Mesenchymal stem cell (in vitro differentiated cells and primary cell): Measurements from ENCODE around the gene NYAP2.

Experiments
- DNase-seq: peaks from one replicate; pipeline ENCODE4 v3.0.0-alpha.2; 2013
- H2AFZ ChIP-seq: one replicate; pipeline ENCODE4 v1.6.1; 2013; ENCODE audit warnings: low read depth, mild to moderate bottlenecking, control low read depth, inconsistent platforms, low read length, moderate library complexity
- H2AK5ac ChIP-seq: 2 replicates; pipeline ENCODE4 v1.6.1; 2013; ENCODE audit warnings: low read length, moderate library complexity, mild to moderate bottlenecking, inconsistent platforms; ENCODE audit not compliant: severe bottlenecking
- H2BK120ac ChIP-seq: one replicate; pipeline ENCODE4 v1.6.1; 2013; ENCODE audit warnings: low read depth, mild to moderate bottlenecking, inconsistent platforms, low read length, moderate library complexity
- H2BK12ac ChIP-seq, 2 experiments: one replicate each; pipeline ENCODE4 v1.6.1; 2013; ENCODE audit warnings: inconsistent platforms in 2 of 2, low read length in 2 of 2, mild to moderate bottlenecking in 2 of 2, moderate library complexity in 2 of 2, control low read depth in 1 of 2
- H2BK15ac ChIP-seq: one replicate; pipeline ENCODE4 v1.6.1; 2013; ENCODE audit warnings: mild to moderate bottlenecking, low read depth, inconsistent platforms; ENCODE audit not compliant: poor library complexity, severe bottlenecking
- H2BK5ac ChIP-seq: 2 replicates; pipeline ENCODE4 v1.6.1; 2013; ENCODE audit warnings: low read depth, mild to moderate bottlenecking, low read length, control low read depth, inconsistent platforms; ENCODE audit not compliant: poor library complexity, severe bottlenecking
- H3K14ac ChIP-seq, 2 experiments: one replicate each; pipeline ENCODE4 v1.6.1; 2013; ENCODE audit warnings: inconsistent platforms in 2 of 2, low read length in 2 of 2, control low read depth in 1 of 2, mild to moderate bottlenecking in 1 of 2, moderate library complexity in 1 of 2
- H3K18ac ChIP-seq, 2 experiments: one replicate each; pipeline ENCODE4 v1.6.1; 2013; ENCODE audit warnings: inconsistent platforms in 2 of 2, low read length in 2 of 2, control low read depth in 1 of 2, low read depth in 1 of 2, mild to moderate bottlenecking in 1 of 2
- H3K23ac ChIP-seq, 2 experiments: one replicate each; pipeline ENCODE4 v1.6.1; 2013; ENCODE audit warnings: inconsistent platforms in 2 of 2, low read length in 2 of 2, mild to moderate bottlenecking in 2 of 2, moderate library complexity in 2 of 2, control low read depth in 1 of 2
- H3K27ac ChIP-seq: 2 replicates; pipeline ENCODE4 v1.5.1; 2013; ENCODE audit warnings: mild to moderate bottlenecking, moderate library complexity, low read length, control low read depth, inconsistent platforms; ENCODE audit not compliant: poor library complexity, severe bottlenecking
- H3K27me3 ChIP-seq, 2 experiments: 2 replicates each; pipeline versions ENCODE4 v1.6.1 to v1.7.0; 2013; ENCODE audit warnings: low read length in 2 of 2, mild to moderate bottlenecking in 2 of 2, moderate library complexity in 2 of 2, control low read depth in 1 of 2, inconsistent platforms in 1 of 2; ENCODE audit not compliant: control insufficient read depth in 1 of 2, insufficient read depth in 1 of 2
- H3K36me3 ChIP-seq, 2 experiments: 2 replicates each; pipeline versions ENCODE4 v1.6.1 to v1.7.0; 2013; ENCODE audit warnings: low read length in 2 of 2, control low read depth in 1 of 2, inconsistent platforms in 1 of 2, low read depth in 1 of 2, mild to moderate bottlenecking in 1 of 2; ENCODE audit not compliant: insufficient read depth in 2 of 2, control insufficient read depth in 1 of 2
- H3K4ac ChIP-seq, 2 experiments: one replicate each; pipeline ENCODE4 v1.6.1; 2013; ENCODE audit warnings: inconsistent platforms in 2 of 2, low read length in 2 of 2, mild to moderate bottlenecking in 2 of 2, moderate library complexity in 2 of 2, control low read depth in 1 of 2, low read depth in 1 of 2
- H3K4me1 ChIP-seq: 2 replicates; pipeline ENCODE4 v1.6.1; 2013; ENCODE audit warnings: low read depth, low read length, control low read depth; ENCODE audit not compliant: control insufficient read depth, insufficient read depth
- H3K4me2 ChIP-seq: 2 replicates; pipeline ENCODE4 v1.6.1; 2013; ENCODE audit warnings: low read length, mild to moderate bottlenecking, inconsistent platforms; ENCODE audit not compliant: poor library complexity, severe bottlenecking
- H3K4me3 ChIP-seq, 2 experiments: 2 replicates each; pipeline versions ENCODE4 v1.5.1 to v1.7.0; 2013; ENCODE audit warnings: low read length in 2 of 2, mild to moderate bottlenecking in 2 of 2, control low read depth in 1 of 2, low read depth in 1 of 2; ENCODE audit not compliant: insufficient read depth in 1 of 2
- H3K79me1 ChIP-seq: replicated peaks from 2 replicates; pipeline ENCODE4 v1.6.1; 2013; ENCODE audit warnings: mild to moderate bottlenecking, control low read depth, low read length, inconsistent platforms; ENCODE audit not compliant: poor library complexity, severe bottlenecking
- H3K9ac ChIP-seq: 2 replicates; pipeline ENCODE4 v1.7.0; 2013; ENCODE audit warnings: mild to moderate bottlenecking, low read length, moderate library complexity
- H3K9me3 ChIP-seq: 2 replicates; pipeline ENCODE4 v1.7.0; 2013; ENCODE audit warnings: mild to moderate bottlenecking, low read length; ENCODE audit not compliant: control insufficient read depth
- H4K8ac ChIP-seq: one replicate; pipeline ENCODE4 v1.6.1; 2013; ENCODE audit warnings: inconsistent platforms, mild to moderate bottlenecking, low read length, moderate library complexity
- H4K91ac ChIP-seq: one replicate; pipeline ENCODE4 v1.6.1; 2013; ENCODE audit warnings: mild to moderate bottlenecking, low read length, inconsistent platforms
- WGBS: methylation state at CpG from one replicate; pipeline ENCODE4 v1.1.7; 2013; ENCODE audit warnings: mixed read lengths; 5-methylcytosine and 5-hydroxymethylcytosine counted together

The NYAP2 gene

GRCh38 chr2:225464346-225465025, 65.0 kb downstream of the NYAP2 start:
- no peak overlapping the region for H2AK5ac ChIP-seq
- H3K4me2 ChIP-seq: no peak overlapping the region
- H3K27me3 ChIP-seq: no peaks in the 10 kb centered on the region
- no peak for DNase-seq
- peak overlapping the region in 1 of 2 experiments; percentile 67 for H3K4me3 ChIP-seq
- no peaks in the 10 kb centered on the region for H3K9me3 ChIP-seq
- H2BK15ac ChIP-seq: no peak overlapping the region
- no peak overlapping the region for H3K27ac ChIP-seq
- H4K8ac ChIP-seq: no peak overlapping the region
- H2AFZ ChIP-seq: no peak overlapping the region
- H3K14ac ChIP-seq: no peak overlapping the region
- no peak overlapping the region for H2BK5ac ChIP-seq
- WGBS: 92% methylated on average over 7 of the region's 10 CpGs
- peak overlapping the region; percentile 42 for H3K9ac ChIP-seq
- H3K4ac ChIP-seq: no peak overlapping the region
- H2BK12ac ChIP-seq: no peak overlapping the region
- no peaks in the 10 kb centered on the region for H3K36me3 ChIP-seq
- H3K18ac ChIP-seq: no peak overlapping the region
- H4K91ac ChIP-seq: no peak overlapping the region
- no peak overlapping the region for H3K23ac ChIP-seq
- no peak overlapping the region for H2BK120ac ChIP-seq
- peaks cover 5% of the 10 kb centered on the region for H3K4me1 ChIP-seq
- H3K79me1 ChIP-seq: no peaks in the 10 kb centered on the region

- H2AK5ac ChIP-seq: no peak overlapping the region
- no peak overlapping the region for H3K4me2 ChIP-seq
- no peaks in the 10 kb centered on the region for H3K36me3 ChIP-seq
- H2AFZ ChIP-seq: no peak overlapping the region
- H3K14ac ChIP-seq: no peak overlapping the region
- no peak overlapping the region for H4K8ac ChIP-seq
- 64% methylated on average over 4 of the region's 4 CpGs for WGBS
- H3K23ac ChIP-seq: no peak overlapping the region
- DNase-seq: no peak
- H3K79me1 ChIP-seq: no peaks in the 10 kb centered on the region
- no peaks in the 10 kb centered on the region for H3K9me3 ChIP-seq
- H3K27me3 ChIP-seq: no peaks in the 10 kb centered on the region
- no peak overlapping the region for H2BK5ac ChIP-seq
- no peak overlapping the region for H3K4ac ChIP-seq
- no peak overlapping the region for H3K27ac ChIP-seq
- H3K9ac ChIP-seq: no peak overlapping the region
- H3K18ac ChIP-seq: no peak overlapping the region
- peaks cover 6% of the 10 kb centered on the region for H3K4me1 ChIP-seq
- no peak overlapping the region for H2BK12ac ChIP-seq
- no peak overlapping the region for H2BK15ac ChIP-seq
- H2BK120ac ChIP-seq: no peak overlapping the region
- H3K4me3 ChIP-seq: no peak overlapping the region
- no peak overlapping the region for H4K91ac ChIP-seq
Observed at GRCh38 chr2:225465827-225466226, 66.3 kb downstream of the NYAP2 start.

- Histone ChIP-seq H3K4ac (no peak overlapping the region), H2AK5ac (peak overlapping the region; percentile 53), H3K4me3 (no peak overlapping the region), H4K8ac (no peak overlapping the region), H4K91ac (no peak overlapping the region), H3K23ac (no peak overlapping the region), H3K14ac (no peak overlapping the region), H3K9me3 (no peaks in the 10 kb centered on the region), H2AFZ (no peak overlapping the region), H3K18ac (no peak overlapping the region), H2BK12ac (no peak overlapping the region), H3K36me3 (no peaks in the 10 kb centered on the region), H2BK120ac (no peak overlapping the region), H3K27me3 (no peaks in the 10 kb centered on the region), H3K27ac (peak overlapping the region; percentile 54), H2BK15ac (no peak overlapping the region), H3K79me1 (no peaks in the 10 kb centered on the region), H2BK5ac (no peak overlapping the region), H3K4me2 (no peak overlapping the region), H3K4me1 (peaks cover 6% of the 10 kb centered on the region), H3K9ac (no peak overlapping the region)
- DNase-seq: no peak
- 90% methylated on average over 9 of the region's 9 CpGs for WGBS
Observed at GRCh38 chr2:225466891-225467604, 67.5 kb downstream of the NYAP2 start.

GRCh38 chr2:225468131-225468530, 68.6 kb downstream of the NYAP2 start:
- Histone ChIP-seq H3K9me3 (no peaks in the 10 kb centered on the region), H2BK5ac (no peak overlapping the region), H2AFZ (no peak overlapping the region), H3K4ac (no peak overlapping the region), H3K18ac (no peak overlapping the region), H3K36me3 (no peaks in the 10 kb centered on the region), H2BK12ac (no peak overlapping the region), H2AK5ac (no peak overlapping the region), H3K14ac (no peak overlapping the region), H3K4me1 (peaks cover 6% of the 10 kb centered on the region), H3K23ac (no peak overlapping the region), H3K79me1 (no peaks in the 10 kb centered on the region), H4K91ac (no peak overlapping the region), H2BK120ac (no peak overlapping the region), H3K27ac (peak overlapping the region; percentile 71), H3K4me3 (no peak overlapping the region), H2BK15ac (no peak overlapping the region), H4K8ac (no peak overlapping the region), H3K27me3 (no peaks in the 10 kb centered on the region), H3K9ac (no peak overlapping the region), H3K4me2 (no peak overlapping the region)
- no peak for DNase-seq
- 42% methylated on average over 2 of the region's 2 CpGs for WGBS
